DLD1 (cell line): ENCODE data around the gene GBGT1.

Experiments used
- in situ Hi-C: cut with HindIII; loops from 2 replicates; pipeline ENCODE4 v1.10.0; 2017; ENCODE audit warnings: low sequenced_read_pairs

The GBGT1 gene

GRCh38 chr9:133144904-133145851 lies 18.5 kb downstream of the GBGT1 start:
- in situ Hi-C loops = no loop called here

GRCh38 chr9:133144142-133144903 lies 19.4 kb downstream of the GBGT1 start:
- in situ Hi-C loops = no loop called here

GRCh38 chr9:133143639-133144141 lies 20.0 kb downstream of the GBGT1 start:
- in situ Hi-C loops = no loop called here

GRCh38 chr9:133142684-133143622 lies 20.8 kb downstream of the GBGT1 start:
- in situ Hi-C loops = no loop called here

- in situ Hi-C loops = no loop called here
These were observed 21.7 kb downstream of the GBGT1 start for GRCh38 chr9:133141833-133142595.

GRCh38 chr9:133140606-133141005 lies 23.1 kb downstream of the GBGT1 start:
- in situ Hi-C loops = no loop called here

GRCh38 chr9:133140174-133140505 lies 23.6 kb downstream of the GBGT1 start:
- in situ Hi-C loops = no loop called here

- in situ Hi-C loops = no loop called here
These were observed 24.2 kb downstream of the GBGT1 start for GRCh38 chr9:133139246-133140173.

- in situ Hi-C loops = no loop called here
These were observed 26.1 kb downstream of the GBGT1 start for GRCh38 chr9:133137451-133138231.

GRCh38 chr9:133135146-133135745 lies 28.5 kb downstream of the GBGT1 start:
- in situ Hi-C loops = no loop called here

- in situ Hi-C loops = no loop called here
These were observed 29.1 kb downstream of the GBGT1 start for GRCh38 chr9:133134388-133135145.

- in situ Hi-C loops = no loop called here
These were observed 29.9 kb downstream of the GBGT1 start for GRCh38 chr9:133133681-133134387.

GRCh38 chr9:133132174-133132573 lies 31.5 kb downstream of the GBGT1 start:
- in situ Hi-C loops = no loop called here

- in situ Hi-C loops = no loop called here
These were observed 32.2 kb downstream of the GBGT1 start for GRCh38 chr9:133131506-133131905.

- in situ Hi-C loops = no loop called here
These were observed 32.9 kb downstream of the GBGT1 start for GRCh38 chr9:133130685-133131244.
